HEK293T (cell line): ENCODE results near the gene LEPR.

ENCODE experiments used
- CTCF ChIA-PET: fragments of 350-600 bp; formaldehyde crosslinking; extraction: SDS; loops from one replicate; lab custom pipeline; 2021; ENCODE audit warnings: antibody characterized with exemption, inconsistent platforms; lab: Yijun Ruan, JAX
- POLR2A ChIA-PET: fragments of 350-600 bp; formaldehyde crosslinking; extraction: SDS; loops from one replicate; lab custom pipeline; 2020; ENCODE audit warnings: antibody characterized with exemption, inconsistent platforms; lab: Yijun Ruan, JAX
- DNase-seq: peaks from one replicate; pipeline ENCODE4 v3.0.0; 2012; ENCODE audit warnings: mixed read lengths; ENCODE audit errors: extremely low spot score
- ARNT ChIP-seq: fragments of 450-650 bp; IDR thresholded peaks from 2 replicates; pipeline ENCODE4 v1.6.1; 2017; ENCODE audit warnings: mild to moderate bottlenecking
- BHLHE40 ChIP-seq: fragments of 450-650 bp; IDR thresholded peaks from 2 replicates; pipeline ENCODE4 v1.6.1; 2016; ENCODE audit warnings: mild to moderate bottlenecking, moderate library complexity, borderline replicate concordance
- CTBP1 ChIP-seq: fragments of 450-650 bp; IDR thresholded peaks from 2 replicates; pipeline ENCODE4 v1.6.1; 2016; ENCODE audit warnings: borderline replicate concordance
- ELF4 ChIP-seq: fragments of 450-650 bp; IDR thresholded peaks from 2 replicates; pipeline ENCODE4 v1.6.1; 2017; ENCODE audit warnings: antibody characterized with exemption
- FOXA1 ChIP-seq: fragments of 450-650 bp; IDR thresholded peaks from 2 replicates; pipeline ENCODE4 v1.6.1; 2016; ENCODE audit warnings: mild to moderate bottlenecking
- FOXK2 ChIP-seq: fragments of 450-650 bp; IDR thresholded peaks from 2 replicates; pipeline ENCODE4 v1.6.1; 2016; ENCODE audit warnings: mild to moderate bottlenecking
- FOXM1 ChIP-seq: fragments of 450-650 bp; IDR thresholded peaks from 2 replicates; pipeline ENCODE4 v1.6.1; 2017; ENCODE audit warnings: mild to moderate bottlenecking, borderline replicate concordance
- HDGF ChIP-seq: fragments of 450-650 bp; IDR thresholded peaks from 2 replicates; pipeline ENCODE4 v1.6.1; 2017; ENCODE audit warnings: antibody characterized with exemption, borderline replicate concordance
- L3MBTL2 ChIP-seq: fragments of 450-650 bp; conservative IDR thresholded peaks from 2 replicates; pipeline ENCODE4 v1.6.1; 2016; ENCODE audit warnings: mild to moderate bottlenecking
- LEF1 ChIP-seq: fragments of 450-650 bp; IDR thresholded peaks from 2 replicates; pipeline ENCODE4 v1.6.1; 2017; ENCODE audit warnings: mild to moderate bottlenecking, borderline replicate concordance
- NFRKB ChIP-seq: fragments of 450-650 bp; IDR thresholded peaks from 2 replicates; pipeline ENCODE4 v1.6.1; 2016; ENCODE audit warnings: mild to moderate bottlenecking, moderate library complexity
- SP1 ChIP-seq: fragments of 450-650 bp; IDR thresholded peaks from 2 replicates; pipeline ENCODE4 v1.6.1; 2017
- SUZ12 ChIP-seq: fragments of 450-650 bp; IDR thresholded peaks from 2 replicates; pipeline ENCODE4 v1.6.1; 2016; ENCODE audit warnings: mild to moderate bottlenecking
- TARDBP ChIP-seq: fragments of 450-650 bp; IDR thresholded peaks from 2 replicates; pipeline ENCODE4 v1.6.1; 2016
- ZNF384 ChIP-seq: fragments of 450-650 bp; IDR thresholded peaks from 2 replicates; pipeline ENCODE4 v1.6.1; 2016
- TF ChIP-seq, protein P1 (sequence below): fragments of 450-650 bp; IDR thresholded peaks from 2 replicates; pipeline ENCODE4 v1.6.1; 2016

LEPR gene

DNA sequence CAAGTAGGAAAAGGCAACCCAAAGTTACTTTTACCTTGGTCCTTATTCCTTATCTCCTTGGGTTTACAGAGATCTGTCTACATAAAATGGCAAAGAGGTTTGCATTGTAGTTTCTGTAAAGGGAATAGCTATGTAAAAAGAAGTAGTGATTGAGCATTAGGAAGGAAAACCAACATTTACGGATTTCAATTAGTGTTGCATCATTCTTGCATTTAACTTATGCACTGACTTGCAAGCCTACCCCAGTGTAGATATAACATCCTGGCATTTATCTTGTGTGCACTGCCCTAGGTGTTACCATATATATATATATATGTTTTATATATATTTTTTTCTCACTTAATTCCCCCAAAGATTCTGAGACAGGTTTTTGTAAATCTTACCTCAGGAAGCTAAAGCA, 3.7 kb upstream of the LEPR start:
- TF ChIP-seq CTBP1 (no peak), ZNF384 (no peak)
- DNase-seq: no peak
- ChIA-PET POLR2A (no interaction called here), CTCF (no interaction called here)

DNA sequence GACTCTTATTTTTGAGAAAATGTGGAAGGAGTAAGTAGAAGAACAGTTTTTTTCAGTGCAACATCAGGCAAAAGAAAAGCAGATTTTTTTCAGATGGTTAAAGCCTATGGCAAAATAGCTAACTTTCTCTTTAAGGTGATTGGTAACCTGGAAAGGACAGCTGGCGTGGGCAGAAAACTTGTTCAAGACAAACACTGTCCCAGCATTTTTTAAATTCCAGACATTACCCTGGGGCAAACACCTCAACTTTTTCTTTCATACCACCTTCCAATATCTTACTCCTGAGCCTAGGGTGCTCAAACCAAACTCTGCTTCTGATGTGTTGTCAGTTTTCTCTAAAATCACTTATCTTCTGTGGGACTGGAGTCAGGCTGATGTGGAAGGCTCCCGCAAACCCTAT, 2.7 kb upstream of the LEPR start:
- CTCF ChIA-PET: no interaction called here

DNA sequence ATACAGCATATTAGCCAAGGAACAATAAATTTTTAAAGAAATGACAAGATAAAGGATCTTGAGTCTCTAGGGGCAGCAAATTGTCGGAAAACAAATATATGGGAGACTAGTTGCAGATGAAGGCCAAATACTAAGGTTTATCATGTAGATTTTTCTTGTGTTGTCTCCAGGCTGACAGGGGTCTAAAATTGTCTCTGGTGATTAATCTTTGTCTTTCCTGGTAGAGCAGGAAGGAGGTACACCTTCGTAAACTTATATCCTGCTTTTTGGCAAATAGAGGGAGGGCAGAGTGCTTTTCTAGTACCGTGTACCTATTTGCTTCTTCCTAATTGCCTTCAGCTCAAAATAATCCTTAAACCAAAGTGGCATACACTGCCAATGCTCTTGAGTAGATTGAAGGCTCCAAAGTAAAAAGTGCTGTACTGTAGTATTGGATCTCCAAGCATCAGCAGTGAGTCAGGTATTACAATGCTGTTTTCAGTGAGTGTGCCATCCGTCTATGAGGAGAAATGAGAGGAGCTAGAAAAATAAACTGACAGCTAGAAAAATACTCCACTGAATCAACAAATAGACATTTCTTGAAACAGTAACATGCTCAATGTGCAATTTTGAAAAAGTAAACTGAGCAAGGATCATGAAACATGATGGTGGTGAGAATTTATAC, 1.8 kb upstream of the LEPR start:
- DNase-seq: no peak
- POLR2A ChIA-PET: no interaction called here
- TF ChIP-seq FOXK2 (no peak), ZNF384 (no peak), BHLHE40 (no peak), ARNT (no peak), L3MBTL2 (no peak), CTBP1 (no peak), HDGF (no peak), LEF1 (no peak), SUZ12 (no peak), ELF4 (no peak), TARDBP (no peak), FOXA1 (no peak), FOXM1 (no peak)
- TF ChIP-seq, protein P1, sequence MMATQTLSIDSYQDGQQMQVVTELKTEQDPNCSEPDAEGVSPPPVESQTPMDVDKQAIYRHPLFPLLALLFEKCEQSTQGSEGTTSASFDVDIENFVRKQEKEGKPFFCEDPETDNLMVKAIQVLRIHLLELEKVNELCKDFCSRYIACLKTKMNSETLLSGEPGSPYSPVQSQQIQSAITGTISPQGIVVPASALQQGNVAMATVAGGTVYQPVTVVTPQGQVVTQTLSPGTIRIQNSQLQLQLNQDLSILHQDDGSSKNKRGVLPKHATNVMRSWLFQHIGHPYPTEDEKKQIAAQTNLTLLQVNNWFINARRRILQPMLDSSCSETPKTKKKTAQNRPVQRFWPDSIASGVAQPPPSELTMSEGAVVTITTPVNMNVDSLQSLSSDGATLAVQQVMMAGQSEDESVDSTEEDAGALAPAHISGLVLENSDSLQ: no peak
- CTCF ChIA-PET: interaction anchor here (0.6 kb wide), 1 partner anchor 164 kb away, joined by 3 read pairs; no protein-coding TSS in a partner anchor

More for the DNA sequence above, 2.7 kb upstream of the LEPR start:
- POLR2A ChIA-PET: no interaction called here
- TF ChIP-seq FOXA1 (no peak), FOXM1 (no peak), ELF4 (no peak)
- TF ChIP-seq, protein P1: no peak
- no peak for DNase-seq

DNA sequence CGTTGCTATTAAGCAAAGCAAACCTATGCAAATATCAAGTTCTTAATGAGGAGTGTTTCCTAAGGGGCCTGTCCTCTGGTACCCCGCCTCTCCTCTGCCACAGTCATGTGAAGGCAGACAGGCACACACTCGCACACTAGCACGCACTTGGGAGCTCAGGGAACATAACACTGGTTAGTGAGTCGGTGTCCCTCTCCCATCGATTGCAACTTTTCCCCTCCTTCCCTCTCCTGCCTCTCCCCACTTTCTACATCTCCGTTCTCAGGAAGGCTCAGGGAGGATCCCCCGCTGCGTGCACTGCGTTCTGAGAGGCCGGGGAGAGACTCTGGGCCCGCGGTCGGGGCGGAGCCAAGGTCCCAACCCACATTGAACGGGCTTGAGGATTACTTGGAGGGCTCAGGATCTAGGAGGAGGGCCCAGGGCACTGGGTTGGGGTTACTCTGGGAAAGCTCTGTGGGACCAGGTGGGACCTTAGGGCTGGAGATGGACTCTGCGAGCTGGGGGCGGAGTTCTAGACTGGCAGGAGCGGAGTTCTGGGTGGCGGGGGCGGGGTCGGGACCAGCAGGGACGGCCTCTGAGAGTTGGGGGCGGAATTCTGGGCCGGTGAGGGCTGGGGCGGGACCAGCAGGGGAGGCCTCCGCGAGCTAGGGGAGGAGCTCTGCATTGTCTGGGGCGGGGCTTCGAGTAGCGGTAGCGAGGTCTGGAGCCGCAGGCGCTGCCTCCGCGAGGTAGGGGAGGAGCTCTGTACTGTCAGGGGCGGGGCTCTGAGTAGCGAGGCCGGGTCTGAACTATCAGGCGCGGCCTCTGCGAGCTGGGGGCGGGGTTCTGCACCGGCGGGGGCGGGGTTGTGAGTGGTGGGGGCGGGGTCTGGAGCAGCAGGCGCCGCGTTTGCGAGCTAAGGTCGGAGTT, 533 bp upstream of the LEPR start:
- peak; percentile 100 for DNase-seq
- POLR2A ChIA-PET: interaction anchor here (0.6 to 1.4 kb wide), 5 partner anchors 27 to 165 kb away, joined by 3 to 11 read pairs (median 3); no protein-coding TSS in a partner anchor
- TF ChIP-seq NFRKB: no peak
- TF ChIP-seq SUZ12: no peak
- TF ChIP-seq, protein P1: peak; percentile 60; the same call in 1 of the 2 replicates
- CTCF ChIA-PET: interaction anchor here (1.0 kb wide), 1 partner anchor 11 kb away, joined by 3 read pairs; no protein-coding TSS in a partner anchor

DNA sequence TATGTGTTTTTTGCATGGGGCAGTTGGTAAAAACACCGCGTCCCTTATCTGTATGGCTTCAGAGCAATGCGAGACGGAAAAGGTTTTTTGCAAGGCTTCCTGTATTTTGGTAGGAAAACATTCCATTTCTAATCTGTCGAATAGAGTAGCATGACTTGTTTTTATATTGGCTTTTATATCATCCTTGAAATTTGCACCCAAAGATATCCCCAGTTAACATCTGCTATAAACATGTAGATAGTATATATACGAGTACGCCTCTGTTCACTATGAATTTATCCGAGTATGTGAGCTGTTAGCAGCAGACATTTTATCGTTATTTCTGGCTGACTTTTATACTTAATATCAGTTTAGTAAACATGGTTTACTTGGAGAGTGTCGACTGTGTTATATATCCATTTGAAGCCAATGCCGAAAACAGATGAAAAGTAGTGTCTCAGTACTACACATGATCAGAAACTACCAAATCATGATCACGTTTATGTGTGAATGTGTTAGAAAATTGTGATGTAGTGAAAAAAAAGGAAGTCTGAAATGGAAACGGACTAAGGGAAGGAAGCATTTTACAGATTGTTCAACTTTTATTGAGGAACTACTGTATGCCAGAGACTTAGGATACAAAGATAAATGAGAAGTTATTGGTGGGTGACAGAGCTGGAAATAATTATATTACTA, 1.0 kb downstream of the LEPR start:
- POLR2A ChIA-PET: no interaction called here
- no peak for DNase-seq
- TF ChIP-seq ARNT: no peak
- TF ChIP-seq TARDBP: no peak
- no peak for TF ChIP-seq NFRKB
- TF ChIP-seq SP1: no peak
- TF ChIP-seq FOXK2: no peak
- TF ChIP-seq SUZ12: no peak
- TF ChIP-seq BHLHE40: no peak
- TF ChIP-seq ELF4: no peak
- TF ChIP-seq L3MBTL2: no peak
- no peak for TF ChIP-seq FOXM1
- no peak; the same call in 1 of the 2 replicates for TF ChIP-seq CTBP1
- TF ChIP-seq HDGF: no peak
- TF ChIP-seq FOXA1: no peak
- TF ChIP-seq ZNF384: no peak
- TF ChIP-seq LEF1: no peak
- TF ChIP-seq, protein P1: no peak
- CTCF ChIA-PET: interaction anchor here (0.6 to 0.9 kb wide), 2 partner anchors 9 to 190 kb away, joined by 3 read pairs; no protein-coding TSS in a partner anchor
